Measurements from ENCODE around the gene PPDPF. TPM values are rescaled to one million over a fixed set of nuclear protein-coding genes. Genes with fewer than 3 reads are reported as not detected.

Gene PPDPF
- total RNA-seq, 1 experiment from 2014 or later: 149 TPM

DNA sequence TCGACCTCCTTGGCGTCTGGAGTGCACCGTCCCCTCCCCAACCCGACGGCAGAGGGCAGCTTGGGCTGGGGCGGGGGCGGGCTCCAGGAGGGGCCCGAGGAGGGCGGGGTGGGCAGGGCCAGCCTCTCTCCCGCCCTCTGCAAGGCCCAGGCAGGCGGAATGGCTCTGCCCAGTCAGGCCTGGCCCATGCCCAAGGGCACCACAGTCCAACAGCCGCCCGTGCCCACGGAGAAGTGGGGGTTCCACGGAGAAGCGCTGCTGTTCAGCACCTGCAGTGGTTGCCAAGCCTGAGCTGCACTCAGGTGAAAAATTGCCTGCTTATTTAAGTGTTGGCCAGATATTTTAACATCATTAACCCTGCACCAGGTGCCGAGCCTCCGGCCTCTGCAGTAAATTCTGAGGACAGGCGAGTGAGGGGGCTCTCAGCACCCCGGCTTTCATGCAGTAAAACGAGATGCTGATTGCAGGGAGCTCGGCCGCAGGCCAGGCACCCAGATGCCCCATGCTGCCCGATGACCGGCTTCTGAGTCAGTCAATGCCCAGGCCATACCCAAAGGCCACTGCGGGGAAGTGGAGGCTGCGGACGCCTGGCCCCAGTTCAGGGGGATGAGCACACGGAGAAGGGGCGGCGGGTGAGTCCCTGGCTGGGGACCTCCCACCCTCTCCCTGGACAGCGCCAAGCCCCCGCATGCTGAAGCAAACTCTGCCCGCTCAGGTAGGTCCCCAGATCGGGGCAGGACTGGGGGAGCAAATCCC is 27.3 kb downstream of the PPDPF start, which contains the start of gene SRMS:
Gene SRMS, minus strand, starts transcription at position 25 of the 756 bp plus-strand sequence. CDS start 286 bp downstream, outside the sequence.
- H3K4me1 Mint-ChIP-seq: peaks cover 21 to 40% of the 10 kb centered on the region in 2 experiments
- no peak within 1 kb of the TSS for H2BK15ac ChIP-seq (ENCODE audit: low read depth, low read length)
- H4K5ac ChIP-seq (ENCODE audit: insufficient read length, low read depth, low read length): no peak within 1 kb of the TSS
- H3K18ac ChIP-seq (ENCODE audit: insufficient read length, low read depth, low read length): no peak within 1 kb of the TSS
- H3K79me2 ChIP-seq (ENCODE audit: insufficient read depth, low read length): no peaks in the 10 kb centered on the region
- no peaks in the 10 kb centered on the region; the same call in 1 of the 2 replicates for H3K4me1 ChIP-seq (ENCODE audit: insufficient read depth, low read length)
- no peaks in the 10 kb centered on the region for H3K9me3 Mint-ChIP-seq
- H2BK12ac ChIP-seq (ENCODE audit: insufficient read length, low read depth, low read length): no peak within 1 kb of the TSS
- H4K91ac ChIP-seq (ENCODE audit: insufficient read length, low read depth, low read length): no peak within 1 kb of the TSS
- H2BK120ac ChIP-seq (ENCODE audit: low read depth, low read length, poor library complexity, severe bottlenecking): no peak within 1 kb of the TSS
- no peak within 1 kb of the TSS for H3K4me2 ChIP-seq (ENCODE audit: insufficient read depth, insufficient read length, low read length)
- no peak within 1 kb of the TSS for H3K23ac ChIP-seq (ENCODE audit: insufficient read length, low read depth, low read length)
- H3K9ac ChIP-seq (ENCODE audit: extremely low read depth, insufficient read length, low read length): no peak within 1 kb of the TSS
- no peaks in the 10 kb centered on the region for H3K79me1 ChIP-seq (ENCODE audit: insufficient read depth, low read depth, low read length, poor library complexity, severe bottlenecking)
- no peak within 1 kb of the TSS for H4K8ac ChIP-seq (replicated peaks; ENCODE audit: insufficient read length, low read depth, low read length)
- no peak within 1 kb of the TSS for H3K27ac Mint-ChIP-seq
- no peak within 1 kb of the TSS for H2AK5ac ChIP-seq (ENCODE audit: insufficient read length, low read length)
- no peaks in the 10 kb centered on the region for H3K9me3 ChIP-seq (ENCODE audit: control insufficient read depth, low read depth, low read length)
- TF ChIP-seq, protein P1, sequence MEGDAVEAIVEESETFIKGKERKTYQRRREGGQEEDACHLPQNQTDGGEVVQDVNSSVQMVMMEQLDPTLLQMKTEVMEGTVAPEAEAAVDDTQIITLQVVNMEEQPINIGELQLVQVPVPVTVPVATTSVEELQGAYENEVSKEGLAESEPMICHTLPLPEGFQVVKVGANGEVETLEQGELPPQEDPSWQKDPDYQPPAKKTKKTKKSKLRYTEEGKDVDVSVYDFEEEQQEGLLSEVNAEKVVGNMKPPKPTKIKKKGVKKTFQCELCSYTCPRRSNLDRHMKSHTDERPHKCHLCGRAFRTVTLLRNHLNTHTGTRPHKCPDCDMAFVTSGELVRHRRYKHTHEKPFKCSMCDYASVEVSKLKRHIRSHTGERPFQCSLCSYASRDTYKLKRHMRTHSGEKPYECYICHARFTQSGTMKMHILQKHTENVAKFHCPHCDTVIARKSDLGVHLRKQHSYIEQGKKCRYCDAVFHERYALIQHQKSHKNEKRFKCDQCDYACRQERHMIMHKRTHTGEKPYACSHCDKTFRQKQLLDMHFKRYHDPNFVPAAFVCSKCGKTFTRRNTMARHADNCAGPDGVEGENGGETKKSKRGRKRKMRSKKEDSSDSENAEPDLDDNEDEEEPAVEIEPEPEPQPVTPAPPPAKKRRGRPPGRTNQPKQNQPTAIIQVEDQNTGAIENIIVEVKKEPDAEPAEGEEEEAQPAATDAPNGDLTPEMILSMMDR (conservative IDR thresholded peaks at IDR 0.05): peak; percentile 24; the same call in 1 of the 3 replicates
- no CpG with 5 or more reads among the region's 35 CpGs for WGBS (ENCODE audit: extremely low coverage, insufficient read length, low lambda C conversion rate)
- H3K23me2 ChIP-seq (ENCODE audit: insufficient read length, low read depth, low read length, poor library complexity, severe bottlenecking): peaks cover 4% of the 10 kb centered on the region
- H2AFZ ChIP-seq (ENCODE audit: low read length): no peak within 1 kb of the TSS
- H3K27me3 ChIP-seq (ENCODE audit: insufficient read depth, low read length): no peaks in the 10 kb centered on the region
- H3K14ac ChIP-seq (ENCODE audit: insufficient read depth, low read length): no peak within 1 kb of the TSS; the same call in 1 of the 2 replicates
- H2BK20ac ChIP-seq (ENCODE audit: low read depth, low read length, poor library complexity, severe bottlenecking): no peak within 1 kb of the TSS
- DNase-seq: peak; percentile 73
- no peak within 1 kb of the TSS for H3K4me3 Mint-ChIP-seq
- no peak within 1 kb of the TSS for H3T11ph ChIP-seq (ENCODE audit: low read length)
- H3K4ac ChIP-seq (ENCODE audit: low read depth, low read length): no peak within 1 kb of the TSS
- H3K27me3 Mint-ChIP-seq (ENCODE audit: low read depth): no peaks in the 10 kb centered on the region
- no peak within 1 kb of the TSS for H3K56ac ChIP-seq (ENCODE audit: insufficient read length, low read depth, low read length)
- no peak within 1 kb of the TSS for H3K27ac ChIP-seq (ENCODE audit: insufficient read length, low read depth, low read length)
- no peaks in the 10 kb centered on the region; a peak in 1 of 7 replicates for H3K36me3 Mint-ChIP-seq (ENCODE audit: insufficient read depth in 1 of 3, low read depth in 3 of 3)
- H2BK5ac ChIP-seq (ENCODE audit: insufficient read length, low read length): no peak within 1 kb of the TSS
- H4K20me1 ChIP-seq (ENCODE audit: control insufficient read depth, insufficient read depth, insufficient read length): peaks cover 3% of the 10 kb centered on the region
